CD4-positive, alpha-beta T cell treated with Interleukin-6 at 100 ng/mL for 8 hours (primary cell): ENCODE measurements around the gene AMOTL1.
"Not testable (repeated sequence)": the region's sequence is repeated elsewhere in the genome, so short reads cannot be mapped to it uniquely, and the experiment has no call there.

Experiments
- DNase-seq: peaks from one replicate; pipeline ENCODE4 v3.0.0-alpha.2; 2020; ENCODE audit warnings: mixed read lengths, low spot score

Gene AMOTL1

DNA sequence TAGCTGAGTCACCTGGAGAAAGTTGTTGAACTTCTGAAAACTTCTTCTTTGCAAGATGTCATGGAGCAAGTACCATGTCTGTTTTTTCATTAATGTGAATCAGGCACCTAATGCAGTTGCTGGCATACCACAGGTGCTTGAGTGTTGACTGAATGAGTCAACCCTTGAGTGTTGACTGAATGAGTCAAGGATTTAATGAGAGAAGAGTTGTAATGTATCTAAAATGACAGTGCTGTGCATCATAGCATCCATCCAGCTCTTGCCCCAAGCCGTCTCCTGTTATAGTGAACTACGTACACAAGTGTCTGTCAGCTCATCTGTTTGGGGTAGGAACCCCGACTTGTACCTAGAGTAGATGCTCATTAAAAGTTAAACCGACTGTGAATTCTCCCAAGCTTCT lies 112.1 kb downstream of the AMOTL1 start:
- no peak for DNase-seq

DNA sequence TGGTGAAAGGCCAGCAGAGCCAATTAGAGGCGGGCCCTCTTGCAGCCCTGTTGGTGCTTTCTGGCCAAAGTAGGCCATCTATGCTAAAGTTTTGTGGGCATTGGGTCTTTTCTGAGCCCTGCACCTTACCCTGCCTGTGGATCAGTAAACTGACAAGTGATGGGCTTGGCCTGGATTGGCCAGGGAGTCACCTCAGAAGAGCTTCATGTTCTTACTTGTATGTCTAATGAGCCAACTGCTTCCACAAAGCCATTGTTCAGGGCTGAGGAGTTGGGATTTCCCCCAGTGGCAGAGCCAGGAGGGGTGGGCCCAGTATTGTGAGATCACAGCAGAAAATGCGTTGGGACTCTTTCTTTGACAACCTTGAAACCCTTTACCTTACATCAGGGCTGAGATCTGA lies 114.8 kb downstream of the AMOTL1 start:
- no peak for DNase-seq

DNA sequence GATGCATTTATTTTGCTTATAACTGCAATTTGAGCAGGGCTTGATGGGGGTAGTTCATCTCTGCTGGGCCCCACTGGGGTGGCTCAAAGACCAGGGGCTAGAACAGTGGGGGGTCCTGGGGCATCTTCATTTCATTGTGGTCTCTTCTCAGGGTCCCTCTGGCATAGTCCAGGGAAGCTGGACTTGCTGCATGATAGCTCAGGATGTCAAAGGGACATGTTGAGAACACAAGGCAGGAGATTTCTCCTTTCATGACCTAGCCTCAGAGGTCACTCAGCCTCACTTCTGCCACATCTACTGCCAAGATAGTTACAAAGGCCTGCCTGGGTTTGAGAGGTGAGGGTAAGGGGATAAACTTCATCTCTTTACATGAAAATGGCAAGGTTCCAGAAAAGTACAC lies 115.7 kb downstream of the AMOTL1 start:
- DNase-seq = no peak

DNA sequence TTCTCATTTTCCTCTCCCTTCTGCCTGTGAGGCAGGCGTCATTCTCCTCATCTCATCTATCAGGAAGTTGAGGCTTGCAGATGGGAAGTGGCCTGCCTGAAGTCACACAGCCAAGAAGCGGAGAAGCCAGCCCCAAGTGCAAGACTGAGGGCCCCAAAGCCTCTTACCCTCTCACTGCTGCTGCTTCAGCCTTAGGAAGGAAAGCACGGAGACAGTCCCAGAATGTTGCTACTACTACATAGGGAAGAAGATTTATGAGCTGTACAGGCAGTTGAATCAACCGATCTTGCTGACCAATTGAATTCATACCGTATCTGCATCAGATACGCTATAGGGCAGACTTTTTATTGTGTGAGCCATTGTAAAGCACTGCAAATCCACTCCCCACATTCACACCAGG lies 116.2 kb downstream of the AMOTL1 start:
- no peak for DNase-seq

DNA sequence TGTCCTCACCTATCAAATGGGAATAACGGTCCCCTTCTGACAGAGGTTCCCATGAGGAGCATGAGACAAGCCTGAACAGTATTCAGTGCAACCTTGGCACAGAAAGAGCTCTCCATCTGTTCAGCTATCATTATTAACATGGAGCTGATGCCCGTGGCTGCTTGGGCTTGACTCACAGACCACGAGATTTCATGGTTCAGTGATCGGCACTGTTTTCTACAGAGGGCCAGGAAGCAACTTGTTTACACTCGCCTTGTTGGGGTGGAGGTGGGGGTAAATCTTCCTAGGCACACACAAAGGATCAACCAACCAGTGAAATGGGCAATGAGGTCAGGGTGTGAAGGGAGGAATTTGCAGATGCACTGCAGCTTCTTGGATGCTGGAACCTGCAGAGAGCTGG lies 117.0 kb downstream of the AMOTL1 start:
- DNase-seq = no peak

DNA sequence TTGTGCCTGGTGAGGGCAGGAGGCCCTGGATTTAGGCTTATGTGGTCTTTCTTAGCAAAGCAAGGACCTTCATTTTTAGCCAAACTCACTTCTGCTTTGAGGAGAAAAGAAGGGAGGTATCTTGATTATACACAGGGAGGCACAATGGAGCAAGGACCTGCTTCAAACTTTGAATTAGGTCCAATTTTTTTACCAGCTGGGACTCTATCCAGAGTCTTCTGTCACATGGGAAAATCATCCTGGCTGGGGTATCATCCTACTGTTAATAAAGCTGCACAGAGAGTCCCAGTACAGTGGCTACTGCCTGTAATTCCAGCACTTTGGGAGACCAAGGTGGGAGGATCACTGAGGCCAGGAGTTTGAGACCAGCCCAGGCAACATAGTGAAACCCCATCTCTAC lies 117.4 kb downstream of the AMOTL1 start:
- no peak for DNase-seq

DNA sequence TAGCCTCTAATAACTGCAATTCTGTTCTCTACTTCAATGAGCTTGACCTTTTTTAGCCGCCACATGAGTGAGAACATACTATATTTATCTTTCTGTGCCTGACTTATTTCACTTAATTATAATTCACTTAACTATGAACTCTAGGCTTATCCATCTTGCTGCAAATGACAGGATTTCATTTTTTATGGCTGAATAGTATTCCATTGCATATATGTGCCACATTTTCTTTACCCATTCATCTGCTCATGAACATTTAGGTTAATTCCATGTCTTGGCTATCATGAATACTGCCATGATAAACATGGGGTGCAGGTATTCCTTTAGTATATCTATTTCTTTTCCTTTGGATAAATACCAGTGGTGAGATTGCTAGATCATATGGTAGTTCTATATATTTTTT lies 120.0 kb downstream of the AMOTL1 start:
- no peak for DNase-seq

DNA sequence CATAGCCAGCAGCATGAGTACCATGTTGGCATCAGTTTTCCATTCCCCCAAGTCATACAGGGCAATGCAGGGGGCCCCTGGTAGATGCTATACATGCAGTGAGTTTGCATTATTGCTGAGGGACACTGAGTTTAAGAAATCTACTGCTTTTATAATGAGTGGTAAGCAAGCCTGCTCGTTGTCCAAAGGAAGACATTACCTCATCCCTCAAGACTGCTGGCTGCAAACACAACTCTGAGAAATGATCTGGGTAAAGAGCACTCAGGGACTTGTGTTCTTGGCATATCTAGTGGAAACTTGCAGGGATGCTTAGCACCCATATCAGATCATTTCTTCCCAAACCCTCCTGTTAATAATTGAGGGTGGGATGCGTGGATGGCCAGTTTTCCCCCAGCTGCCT lies 127.3 kb downstream of the AMOTL1 start:
- DNase-seq = no peak

DNA sequence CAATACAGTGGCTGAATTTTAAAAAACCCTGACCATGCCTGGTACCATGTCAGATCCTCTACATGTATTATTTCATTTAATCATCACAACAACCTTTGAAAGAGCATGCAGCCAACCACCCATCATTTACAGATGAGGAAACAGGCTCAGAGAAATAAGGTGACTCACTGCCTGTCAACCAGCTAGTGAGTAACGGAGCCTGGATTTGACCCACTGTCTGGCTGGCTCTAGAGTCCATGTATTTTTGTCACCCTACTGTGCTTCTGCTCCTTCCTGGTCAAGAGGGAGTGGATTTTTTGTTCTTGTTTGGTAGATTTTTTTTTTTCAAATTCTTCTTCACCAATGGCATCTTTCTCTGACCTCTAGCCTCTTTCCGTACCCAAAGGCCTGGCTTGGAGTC lies 127.8 kb downstream of the AMOTL1 start:
- no peak for DNase-seq

DNA sequence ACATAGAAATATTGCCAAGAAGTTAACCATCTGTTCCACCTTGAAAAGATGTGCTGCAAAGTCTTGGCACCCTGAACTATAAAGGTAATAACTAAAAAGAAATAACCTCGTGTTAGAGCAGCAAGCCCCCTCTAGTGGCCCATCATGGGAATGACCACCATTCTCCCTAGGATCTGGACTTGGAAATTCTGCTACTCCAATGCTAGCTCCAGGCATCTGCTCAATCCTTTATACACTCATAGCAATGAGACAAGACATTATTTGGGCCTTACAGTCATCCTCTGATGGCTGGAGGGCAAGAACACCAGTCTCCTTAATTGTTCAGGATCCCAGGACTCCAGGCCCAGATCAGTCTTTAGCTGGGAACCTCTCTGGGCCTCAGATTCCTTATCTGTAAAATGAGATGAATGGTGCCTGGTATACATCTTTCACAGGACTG lies 129.2 kb downstream of the AMOTL1 start:
- DNase-seq = peak; percentile 17

DNA sequence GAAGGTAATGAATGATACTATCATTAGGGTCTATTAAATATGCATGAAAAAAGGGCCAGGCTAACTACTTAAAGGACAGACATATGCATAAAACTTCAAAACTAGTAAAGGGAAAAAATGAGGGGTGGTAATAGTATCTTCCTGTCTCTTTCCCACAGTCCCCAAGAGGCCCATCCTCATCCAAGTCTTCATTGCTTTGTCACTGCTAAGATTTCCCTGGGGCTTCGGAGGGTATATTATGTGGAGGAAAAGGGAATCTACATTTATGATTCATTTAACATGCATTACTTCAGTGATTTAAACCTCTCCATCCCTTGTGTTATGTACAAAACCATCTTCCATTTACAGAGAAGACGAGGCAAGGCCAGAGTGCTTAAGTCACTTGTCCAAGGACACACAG lies 139.1 kb downstream of the AMOTL1 start:
- DNase-seq = no peak

DNA sequence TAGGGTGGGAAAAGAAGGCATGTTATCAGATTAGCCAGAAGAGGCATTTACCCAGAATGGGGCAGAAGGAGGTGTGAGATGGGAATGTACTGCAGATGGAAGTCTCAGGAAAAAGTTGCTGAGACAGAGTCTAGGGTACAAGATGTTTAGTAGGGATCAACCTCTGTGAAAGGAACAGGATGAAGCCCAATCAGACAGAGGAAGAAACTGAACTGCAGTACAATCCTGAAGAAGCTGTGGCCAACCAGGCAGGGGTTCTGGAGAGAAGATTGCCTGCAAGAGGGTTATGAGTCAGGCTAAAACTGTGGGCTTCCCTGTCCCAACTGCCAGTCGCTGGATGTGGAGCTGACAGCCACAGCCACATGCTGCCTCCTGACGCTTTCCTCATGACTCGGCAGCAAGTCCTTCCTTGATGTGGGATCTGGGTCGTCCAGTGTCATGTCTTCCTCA lies 141.2 kb downstream of the AMOTL1 start:
- DNase-seq = no peak

DNA sequence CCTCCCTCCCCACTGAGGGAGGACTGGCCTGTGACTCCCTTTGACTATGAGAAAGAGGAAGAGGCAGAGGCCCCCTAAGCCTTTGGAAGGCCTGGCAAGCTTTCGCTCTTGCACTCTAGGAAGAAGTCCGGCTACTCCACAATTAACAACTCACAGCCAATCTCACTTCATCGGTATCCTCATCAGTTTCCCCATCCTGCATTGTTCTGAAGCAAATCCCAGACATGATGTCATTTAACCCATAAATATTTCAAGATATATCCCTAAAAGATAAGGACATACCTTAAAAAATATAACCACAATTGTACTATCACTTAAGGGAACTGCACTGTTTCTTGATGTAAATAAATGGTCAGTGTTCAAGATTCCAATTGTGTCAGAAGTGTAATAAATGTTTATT lies 142.1 kb downstream of the AMOTL1 start:
- DNase-seq = no peak

DNA sequence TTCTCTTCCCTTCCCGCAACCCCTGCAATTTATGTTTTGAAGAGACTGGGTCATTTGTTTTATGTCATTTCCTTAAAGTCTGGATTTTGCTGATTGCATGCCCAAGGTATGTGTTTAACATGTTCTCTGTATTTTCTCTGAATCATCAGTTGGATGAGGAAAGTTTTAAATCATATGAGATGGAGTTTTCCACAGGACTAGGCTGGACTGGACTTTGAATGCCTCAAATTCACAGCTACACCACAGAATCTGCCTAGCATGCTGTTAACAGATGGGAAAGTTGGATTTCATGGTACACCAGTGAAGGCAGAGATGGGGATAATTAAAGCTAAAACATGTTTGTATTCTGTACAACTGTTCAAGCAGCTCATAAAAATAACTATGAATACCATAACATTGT lies 142.6 kb downstream of the AMOTL1 start:
- DNase-seq = no peak

DNA sequence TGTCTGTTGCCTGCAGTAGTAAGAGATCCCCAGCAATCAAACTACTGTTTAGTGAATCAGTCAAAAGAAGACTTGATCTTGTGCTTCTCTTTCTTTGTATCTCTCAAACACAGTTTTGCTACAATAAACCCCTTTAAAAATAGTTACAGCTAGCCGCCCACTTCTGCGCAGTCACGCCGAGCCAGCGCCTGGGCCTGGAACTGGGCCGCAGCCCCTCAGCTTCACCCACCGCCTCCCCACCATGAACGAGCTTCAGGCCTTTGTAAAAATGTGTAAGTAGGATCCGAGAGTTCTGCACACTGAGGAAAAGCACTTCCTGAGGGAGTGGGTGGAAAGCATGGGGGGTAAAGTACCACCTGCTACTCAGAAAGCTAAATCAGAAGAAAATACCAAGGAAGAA lies 144.7 kb downstream of the AMOTL1 start:
- no peak for DNase-seq

DNA sequence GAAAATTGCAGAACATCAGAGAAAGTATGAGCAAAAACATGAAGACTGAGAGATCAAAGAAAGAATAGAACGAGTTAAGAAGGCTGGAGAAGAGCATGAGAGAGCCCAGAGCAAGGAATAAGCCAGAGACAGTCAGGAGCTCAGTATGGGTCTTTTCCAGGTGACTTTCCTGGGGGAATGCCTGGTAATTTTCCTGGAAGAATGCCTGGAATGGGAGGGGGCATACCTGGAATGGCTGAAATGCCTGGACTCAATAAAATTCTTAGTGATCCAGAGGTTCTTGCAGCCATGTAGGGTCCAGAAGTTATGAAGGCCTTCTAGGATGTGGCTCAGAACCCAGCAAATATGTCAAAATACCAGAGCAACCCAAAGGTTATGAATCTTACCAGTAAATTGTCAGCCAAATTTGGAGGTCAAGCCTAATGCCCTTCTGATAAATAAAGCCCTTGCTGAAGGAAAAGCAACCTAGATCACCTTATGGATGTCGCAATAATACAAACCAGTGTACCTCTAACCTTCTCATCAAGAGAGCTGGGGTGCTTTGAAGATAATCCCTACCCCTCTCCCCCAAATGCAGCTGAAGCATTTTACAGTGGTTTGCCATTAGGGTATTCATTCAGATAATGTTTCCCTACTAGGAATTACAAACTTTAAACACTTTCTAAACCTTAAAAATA lies 145.7 kb downstream of the AMOTL1 start:
- DNase-seq = not testable (repeated sequence)

DNA sequence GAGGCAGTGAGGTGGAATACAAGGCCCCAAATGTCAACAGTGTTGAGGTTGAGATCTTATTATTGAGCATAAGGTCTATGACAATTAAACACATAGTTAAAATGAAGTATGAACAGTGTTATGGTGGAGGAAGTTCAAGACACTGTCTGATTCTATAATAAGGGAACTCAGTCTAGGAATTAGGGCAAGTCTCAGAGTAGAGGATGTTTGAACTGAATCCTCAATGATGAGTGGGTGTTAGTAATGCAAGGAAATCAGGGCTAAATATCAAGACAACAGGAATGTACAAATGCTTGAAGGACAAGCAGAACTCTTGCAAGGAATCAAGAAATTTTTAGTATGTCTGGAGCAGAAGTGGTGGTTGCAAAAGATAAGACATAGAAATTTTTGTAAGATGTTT lies 152.2 kb downstream of the AMOTL1 start:
- no peak for DNase-seq

DNA sequence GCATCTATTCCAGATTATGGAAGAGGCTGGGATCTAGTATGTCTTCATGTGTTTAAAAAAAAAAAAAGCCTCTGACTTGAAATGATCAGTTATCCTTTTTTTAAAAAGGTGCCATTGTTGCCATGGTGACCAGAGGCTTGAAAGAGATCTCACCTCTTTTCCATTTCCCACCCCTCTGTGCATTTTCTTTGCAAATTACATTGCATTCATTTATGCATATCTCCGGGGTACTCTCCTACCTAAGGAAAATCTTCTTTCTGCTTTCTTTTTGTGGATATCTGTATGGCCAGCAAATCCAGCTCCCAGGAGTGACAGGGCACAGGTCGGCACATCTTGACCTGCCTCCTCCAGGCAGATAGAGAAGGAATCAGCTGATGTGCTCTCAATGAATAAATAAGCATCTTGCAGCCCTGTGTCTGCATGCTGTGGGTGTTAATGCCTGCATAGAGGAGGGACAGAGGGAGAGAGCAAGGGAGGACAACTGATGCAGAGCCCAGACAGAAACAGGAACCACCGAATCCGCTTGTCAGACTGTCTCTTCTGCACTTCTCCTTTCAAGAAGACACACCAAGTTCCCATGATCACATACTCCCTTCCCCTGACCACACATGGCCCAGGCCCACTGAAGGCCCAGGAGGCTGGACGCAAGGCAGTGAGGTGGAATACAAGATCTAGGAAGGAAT lies 154.3 kb downstream of the AMOTL1 start:
- DNase-seq = no peak

DNA sequence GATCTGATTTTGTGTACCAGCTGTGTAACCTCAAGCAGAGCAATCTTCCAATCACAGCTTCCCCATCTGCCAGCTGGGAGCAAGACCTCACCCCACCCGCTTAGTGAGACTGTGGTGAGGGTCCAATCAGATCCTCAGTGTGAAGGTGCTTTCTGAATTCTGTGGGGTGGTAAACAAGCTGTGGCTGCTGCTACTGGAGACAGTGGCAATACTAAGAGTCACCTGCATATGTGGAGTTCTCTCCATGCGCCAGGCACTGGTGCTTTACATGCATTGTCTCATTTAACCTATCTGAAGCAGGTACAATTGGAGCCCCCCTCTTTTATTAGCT lies 154.8 kb downstream of the AMOTL1 start:
- no peak for DNase-seq

DNA sequence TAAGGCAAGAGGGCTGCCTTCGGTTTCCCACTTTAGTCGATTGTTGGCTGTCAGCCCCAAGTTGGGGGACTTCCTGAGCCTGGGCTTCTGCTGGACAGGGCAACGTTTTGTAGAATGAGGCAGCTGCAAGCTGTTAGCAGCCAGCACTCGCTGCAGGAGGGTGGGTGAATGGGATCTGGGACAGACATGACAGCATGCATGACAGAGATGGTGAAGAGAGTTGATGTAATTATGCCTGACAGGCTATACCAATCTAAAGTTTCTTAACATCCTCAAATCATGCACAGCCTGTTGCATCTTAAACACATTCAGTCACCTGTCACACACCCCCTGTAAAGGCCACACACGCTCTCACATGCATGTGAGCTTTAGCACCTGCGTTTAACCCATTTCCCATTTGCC lies 156.0 kb downstream of the AMOTL1 start:
- DNase-seq = no peak

DNA sequence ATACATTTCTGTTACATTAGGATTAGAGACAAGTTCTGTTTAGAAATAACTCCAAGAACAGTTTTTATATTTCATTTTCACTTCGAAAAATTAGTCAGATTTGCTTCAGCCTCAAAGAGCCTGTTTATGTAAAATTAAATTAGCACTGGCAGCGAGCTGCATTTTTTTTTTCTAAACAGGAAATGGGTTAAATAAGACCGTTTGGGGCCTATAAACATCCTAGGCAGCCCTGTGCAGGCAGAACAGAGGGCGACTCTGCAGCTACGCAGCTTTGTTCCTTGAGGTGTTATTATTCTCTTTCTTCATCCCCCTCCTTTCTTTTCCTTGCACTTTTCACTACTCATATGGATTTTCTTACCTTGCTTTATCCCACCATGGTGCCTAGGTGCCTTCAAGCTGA lies 156.5 kb downstream of the AMOTL1 start:
- DNase-seq = peak; percentile 31

DNA sequence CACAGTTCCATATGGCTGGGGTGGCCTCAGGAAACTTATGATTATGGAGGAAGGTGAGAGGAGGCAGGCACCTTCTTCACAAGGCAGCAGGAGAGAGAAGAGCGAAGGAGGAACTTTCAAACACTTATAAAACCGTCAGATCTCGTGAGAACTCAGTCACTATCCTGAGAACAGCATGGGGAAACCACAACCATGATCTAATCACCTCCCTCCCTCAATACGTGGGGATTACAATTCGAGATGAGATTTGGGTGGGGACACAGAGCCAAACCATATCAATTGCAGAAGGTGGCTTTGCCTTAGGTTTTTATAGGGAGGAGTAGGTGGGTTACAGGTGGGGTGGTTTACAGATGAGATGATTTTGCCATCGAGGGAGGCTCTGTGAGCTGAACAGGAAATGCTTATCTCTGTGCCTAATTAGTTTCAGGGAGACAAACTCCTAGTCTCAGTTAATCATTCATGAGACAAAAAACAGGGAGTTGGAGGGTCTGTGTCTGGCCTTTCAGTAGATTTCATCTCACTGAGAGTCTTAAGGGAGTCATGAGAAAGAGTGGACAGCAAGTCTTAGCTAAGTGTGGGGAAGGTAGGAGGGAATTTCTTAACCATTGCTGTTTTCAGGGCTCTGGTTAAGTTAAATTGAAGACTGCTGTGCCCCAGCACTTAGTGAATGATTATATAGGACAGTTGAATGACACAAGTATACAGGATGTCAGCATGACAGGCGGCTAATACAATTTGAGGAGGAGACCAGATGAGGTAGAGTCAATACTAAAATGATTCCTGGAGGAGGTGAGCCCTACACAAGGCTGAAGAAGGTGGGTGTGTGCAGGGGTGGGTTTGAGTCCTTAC lies 157.5 kb downstream of the AMOTL1 start:
- no peak for DNase-seq

DNA sequence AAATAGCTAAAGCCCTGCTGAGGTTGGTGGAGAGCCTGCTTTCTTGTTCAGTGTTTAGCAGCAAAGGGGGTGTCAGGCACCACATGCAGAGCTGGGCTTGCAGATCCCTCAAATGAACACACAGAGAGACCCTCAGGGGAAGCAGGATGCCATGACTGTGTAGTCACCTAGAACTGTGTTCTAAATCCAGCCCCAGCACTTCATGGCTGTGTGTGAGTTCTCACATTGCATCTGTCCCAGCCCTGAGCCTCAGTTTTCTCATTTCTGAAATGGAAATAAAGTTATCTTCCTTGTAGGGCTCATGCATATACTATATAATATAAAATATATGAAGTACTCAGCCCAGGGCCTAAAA lies 158.1 kb downstream of the AMOTL1 start:
- DNase-seq = no peak
